OCI-LY3 (cell line): ENCODE data around the gene TENM4.
"Not testable (repeated sequence)": the region's sequence is repeated elsewhere in the genome, so short reads cannot be mapped to it uniquely, and the experiment has no call there.

ENCODE experiments used
- H2AFZ ChIP-seq: fragments of 200-600, 300-600 bp; shearing (Covaris generic); 2 replicates; pipeline ENCODE4 v1.6.0; 2014; ENCODE audit warnings: antibody characterized with exemption, low read depth, low read length
- H3K27ac ChIP-seq: fragments of 200-600, 300-600 bp; sonication (generic); 2 replicates; pipeline ENCODE4 v1.5.1; 2014; ENCODE audit warnings: mild to moderate bottlenecking, low read length, moderate library complexity, mixed read lengths
- H3K27me3 ChIP-seq: fragments of 200-600, 300-600 bp; sonication (generic); 2 replicates; pipeline ENCODE4 v1.6.1; 2014; ENCODE audit warnings: low read depth, low read length, mixed read lengths
- H3K36me3 ChIP-seq: fragments of 200-600, 300-600 bp; sonication (generic); replicated peaks from 2 replicates; pipeline ENCODE3; 2014; ENCODE audit warnings: low read depth, low read length, mixed read lengths
- H3K4me1 ChIP-seq: fragments of 300-600, 200-600 bp; sonication (generic); 2 replicates; pipeline ENCODE4 v1.6.1; 2014; ENCODE audit warnings: low read length, mixed read lengths
- H3K4me2 ChIP-seq: fragments of 200-600, 300-600 bp; sonication (generic); 2 replicates; pipeline ENCODE4 v1.6.1; 2014; ENCODE audit warnings: low read length, mixed read lengths
- H3K4me3 ChIP-seq: fragments of 300-600, 200-600 bp; sonication (generic); 2 replicates; pipeline ENCODE4 v1.5.1; 2014; ENCODE audit warnings: antibody characterized with exemption, mild to moderate bottlenecking, low read length, moderate library complexity
- H3K79me2 ChIP-seq: fragments of 300-600, 200-600 bp; shearing (Covaris generic); 2 replicates; pipeline ENCODE4 v1.6.1; 2014; ENCODE audit warnings: mild to moderate bottlenecking, low read length, mixed read lengths
- H3K9ac ChIP-seq: fragments of 300-600, 200-600 bp; shearing (Covaris generic); 2 replicates; pipeline ENCODE4 v1.6.0; 2014; ENCODE audit warnings: mild to moderate bottlenecking, low read length, moderate library complexity
- H3K9me3 ChIP-seq: fragments of 200-600, 300-600 bp; shearing (Covaris generic); 2 replicates; pipeline ENCODE4 v1.6.1; 2014; ENCODE audit warnings: low read length, mixed read lengths; ENCODE audit not compliant: insufficient read depth
- H4K20me1 ChIP-seq: fragments of 200-600, 300-600 bp; sonication (generic); 2 replicates; pipeline ENCODE4 v1.6.1; 2016; ENCODE audit warnings: low read length, mixed read lengths; ENCODE audit not compliant: insufficient read depth
- EZH2phosphoT487 ChIP-seq: fragments of 200-600 bp; shearing (Covaris generic); IDR thresholded peaks from 2 replicates; pipeline ENCODE4 v1.6.1; 2018; ENCODE audit warnings: antibody characterized with exemption, mixed run types, low read depth
- TF ChIP-seq, protein P1 (sequence below): fragments of 200-600, 300-600 bp; sonication (generic); IDR thresholded peaks from 2 replicates; pipeline ENCODE4 v1.5.1; 2014; ENCODE audit warnings: antibody characterized with exemption, low read length, low read depth

TENM4 gene

DNA sequence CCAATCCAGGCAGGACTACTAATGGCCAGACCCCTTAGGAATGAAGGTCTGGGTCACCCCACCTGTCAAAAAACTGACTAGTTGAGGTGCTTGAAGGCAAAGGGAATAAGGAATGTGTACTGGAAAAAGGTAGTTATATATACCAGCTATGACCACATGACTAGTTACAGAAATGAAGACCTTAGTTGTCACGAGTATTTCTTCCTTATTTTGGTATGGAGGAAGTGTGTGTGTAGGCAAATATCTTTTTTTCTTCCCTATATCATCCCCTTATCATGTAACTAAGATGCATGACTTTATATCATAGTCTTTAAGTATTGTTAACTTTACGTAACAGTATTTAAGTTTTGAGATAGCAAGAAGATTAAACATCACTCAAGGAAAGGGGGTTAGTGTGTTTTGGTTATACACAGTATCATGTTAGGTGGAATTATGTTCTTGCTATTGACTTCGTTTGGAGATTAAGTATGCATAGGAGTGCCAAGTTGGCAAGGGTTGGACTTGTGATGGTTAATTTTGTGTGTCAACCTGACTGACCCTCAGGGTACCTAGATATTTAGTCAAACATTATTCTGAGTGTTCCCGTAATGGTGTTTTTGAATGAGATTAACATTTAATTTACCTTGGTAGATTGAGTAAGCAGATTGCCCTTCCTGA lies 828.0 kb downstream of the TENM4 start:
- Histone ChIP-seq H3K4me1 (peaks cover 5% of the 10 kb centered on the region), H3K9ac (no peak overlapping the region), H3K4me2 (no peak overlapping the region), H3K36me3 (no peaks in the 10 kb centered on the region), H3K27ac (no peak overlapping the region), H3K4me3 (no peak overlapping the region), H2AFZ (peak overlapping the region; percentile 42; the same call in 1 of the 2 replicates), H4K20me1 (no peaks in the 10 kb centered on the region), H3K27me3 (no peaks in the 10 kb centered on the region), H3K79me2 (no peaks in the 10 kb centered on the region), H3K9me3 (no peaks in the 10 kb centered on the region)
- no peak for TF ChIP-seq EZH2phosphoT487
- TF ChIP-seq, protein P1, sequence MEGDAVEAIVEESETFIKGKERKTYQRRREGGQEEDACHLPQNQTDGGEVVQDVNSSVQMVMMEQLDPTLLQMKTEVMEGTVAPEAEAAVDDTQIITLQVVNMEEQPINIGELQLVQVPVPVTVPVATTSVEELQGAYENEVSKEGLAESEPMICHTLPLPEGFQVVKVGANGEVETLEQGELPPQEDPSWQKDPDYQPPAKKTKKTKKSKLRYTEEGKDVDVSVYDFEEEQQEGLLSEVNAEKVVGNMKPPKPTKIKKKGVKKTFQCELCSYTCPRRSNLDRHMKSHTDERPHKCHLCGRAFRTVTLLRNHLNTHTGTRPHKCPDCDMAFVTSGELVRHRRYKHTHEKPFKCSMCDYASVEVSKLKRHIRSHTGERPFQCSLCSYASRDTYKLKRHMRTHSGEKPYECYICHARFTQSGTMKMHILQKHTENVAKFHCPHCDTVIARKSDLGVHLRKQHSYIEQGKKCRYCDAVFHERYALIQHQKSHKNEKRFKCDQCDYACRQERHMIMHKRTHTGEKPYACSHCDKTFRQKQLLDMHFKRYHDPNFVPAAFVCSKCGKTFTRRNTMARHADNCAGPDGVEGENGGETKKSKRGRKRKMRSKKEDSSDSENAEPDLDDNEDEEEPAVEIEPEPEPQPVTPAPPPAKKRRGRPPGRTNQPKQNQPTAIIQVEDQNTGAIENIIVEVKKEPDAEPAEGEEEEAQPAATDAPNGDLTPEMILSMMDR = no peak

DNA sequence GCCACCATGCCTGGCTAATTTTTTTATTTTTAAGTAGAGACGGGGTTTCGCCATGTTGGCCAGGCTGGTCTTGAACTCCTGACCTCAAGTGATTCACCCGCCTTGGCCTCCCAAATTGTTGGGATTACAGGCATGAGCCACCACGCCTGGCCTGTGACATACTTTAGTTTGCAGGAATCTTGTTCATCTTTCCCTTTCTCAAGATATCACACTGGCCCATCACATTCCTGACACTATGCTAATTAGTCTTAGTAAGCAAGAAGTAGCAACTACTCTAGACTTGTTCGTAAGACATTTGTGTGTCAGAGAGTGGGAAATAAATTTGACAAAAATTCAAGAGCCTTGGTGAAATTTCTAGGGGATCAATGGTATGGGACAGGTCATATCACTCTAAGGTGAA lies 831.5 kb downstream of the TENM4 start:
- not testable (repeated sequence) for H4K20me1 ChIP-seq, H3K9me3 ChIP-seq, H3K4me2 ChIP-seq, H3K36me3 ChIP-seq, H3K9ac ChIP-seq, H3K4me3 ChIP-seq, H3K27ac ChIP-seq, H3K4me1 ChIP-seq, H2AFZ ChIP-seq, H3K79me2 ChIP-seq
- H3K27me3 ChIP-seq = peaks cover 12% of the 10 kb centered on the region

DNA sequence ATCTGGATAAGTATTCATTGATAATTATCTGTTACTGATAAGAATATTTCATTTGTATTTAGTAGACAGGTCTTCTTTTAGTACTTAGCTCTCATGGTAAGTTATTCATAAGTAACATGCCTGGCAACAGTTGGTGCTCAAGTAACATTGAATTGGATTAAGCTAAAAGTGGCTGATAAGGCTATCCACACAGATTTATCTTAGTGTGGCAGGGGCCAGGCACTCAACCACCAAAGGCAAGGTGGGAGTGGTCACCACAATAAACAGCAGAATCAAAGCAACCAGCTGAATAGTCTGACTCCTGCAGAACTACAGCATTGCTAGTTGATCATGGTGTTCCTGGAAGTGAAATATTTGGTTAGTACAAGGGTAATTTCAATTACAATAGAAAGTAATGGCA lies 833.1 kb downstream of the TENM4 start:
- peaks cover 12% of the 10 kb centered on the region for H3K27me3 ChIP-seq
- H3K4me3 ChIP-seq = no peak overlapping the region
- H3K9me3 ChIP-seq = no peaks in the 10 kb centered on the region
- H3K36me3 ChIP-seq = no peaks in the 10 kb centered on the region
- H3K27ac ChIP-seq = no peak overlapping the region
- no peak overlapping the region for H3K9ac ChIP-seq
- no peaks in the 10 kb centered on the region for H3K79me2 ChIP-seq
- peaks cover 3% of the 10 kb centered on the region for H3K4me1 ChIP-seq
- no peak overlapping the region for H2AFZ ChIP-seq
- no peak overlapping the region for H3K4me2 ChIP-seq
- H4K20me1 ChIP-seq = no peaks in the 10 kb centered on the region
- TF ChIP-seq, protein P1 = no peak
- no peak for TF ChIP-seq EZH2phosphoT487

DNA sequence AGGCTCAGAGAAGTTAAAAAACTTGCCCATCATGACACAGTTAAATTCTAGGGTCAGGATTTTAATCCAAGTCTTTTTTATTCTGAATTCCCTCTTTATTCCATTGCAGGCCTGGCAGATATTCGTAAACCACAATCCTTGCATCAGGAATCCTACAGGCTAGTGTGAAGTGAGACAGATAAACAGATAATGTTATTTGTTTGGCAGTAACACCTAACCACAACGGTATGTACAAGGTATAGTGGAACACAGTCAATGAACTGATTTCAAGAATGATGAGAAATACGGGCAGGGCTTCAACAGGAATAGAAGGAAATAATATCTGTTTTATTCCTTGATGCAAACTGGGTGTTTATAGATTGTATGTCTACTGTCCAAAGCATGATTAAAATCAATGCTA lies 834.2 kb downstream of the TENM4 start:
- H2AFZ ChIP-seq = 0 out of 2 replicates have a peak overlapping the region, but pooled peaks have one; percentile 5
- no peaks in the 10 kb centered on the region for H3K4me1 ChIP-seq

More for the DNA sequence above, 834.2 kb downstream of the TENM4 start:
- Histone ChIP-seq H4K20me1 (no peaks in the 10 kb centered on the region), H3K9ac (no peak overlapping the region), H3K36me3 (no peaks in the 10 kb centered on the region), H3K4me3 (no peak overlapping the region), H3K9me3 (no peaks in the 10 kb centered on the region), H3K4me2 (no peak overlapping the region), H3K27me3 (peaks cover 12% of the 10 kb centered on the region), H3K79me2 (no peaks in the 10 kb centered on the region), H3K27ac (no peak overlapping the region)
- TF ChIP-seq, protein P1 = no peak
- no peak for TF ChIP-seq EZH2phosphoT487
